H1 (cell line): ENCODE data around the gene MIPOL1. TPM values are rescaled to one million over a fixed set of nuclear protein-coding genes. Genes with fewer than 3 reads are reported as not detected.

Experiments
- CTCF ChIA-PET: fragments of 300-600 bp; sonication (Branson Sonifier 250); formaldehyde crosslinking; loops from one replicate; lab custom pipeline; 2021; ENCODE audit not compliant: partially characterized antibody; lab: Charles Lee
- POLR2A ChIA-PET: fragments of 300-600 bp; sonication (Branson Sonifier 250); formaldehyde crosslinking; loops from one replicate; lab custom pipeline; 2021; ENCODE audit warnings: inconsistent platforms; ENCODE audit not compliant: partially characterized antibody; lab: Charles Lee
- DNase-seq, 2 experiments: peaks; one replicate each; pipeline versions ENCODE4 v3.0.0 to v3.0.0-alpha.2; 2010 to 2022; ENCODE audit warnings: low spot score in 2 of 2, low read depth in 1 of 2, mixed read lengths in 1 of 2
- FAIRE-seq: peaks from 2 replicates; lab custom pipeline; 2011; peaks lifted over from hg19 to GRCh38; lab: Jason Lieb, UNC
- H2AFZ ChIP-seq: 2 replicates; pipeline ENCODE4 v1.8.1; 2012; ENCODE audit warnings: low read length, inconsistent platforms
- H2AK5ac ChIP-seq: 2 replicates; pipeline ENCODE4 v1.6.1; 2013; ENCODE audit warnings: low read depth, low read length
- H2BK120ac ChIP-seq: replicated peaks from 2 replicates; pipeline ENCODE3; 2013; ENCODE audit warnings: low read depth, low read length, inconsistent platforms
- H2BK12ac ChIP-seq: 2 replicates; pipeline ENCODE4 v1.6.1; 2013; ENCODE audit warnings: low read depth, low read length
- H2BK15ac ChIP-seq: 2 replicates; pipeline ENCODE4 v1.6.1; 2013; ENCODE audit warnings: low read length
- H2BK20ac ChIP-seq: 2 replicates; pipeline ENCODE4 v1.6.1; 2013; ENCODE audit warnings: low read length
- H2BK5ac ChIP-seq: 2 replicates; pipeline ENCODE4 v1.6.1; 2013; ENCODE audit warnings: low read depth, low read length
- H3K14ac ChIP-seq: 2 replicates; pipeline ENCODE4 v1.6.1; 2013; ENCODE audit warnings: inconsistent platforms; ENCODE audit not compliant: insufficient read length
- H3K18ac ChIP-seq: 2 replicates; pipeline ENCODE4 v1.6.1; 2013; ENCODE audit warnings: low read length; ENCODE audit errors: extremely low read depth
- H3K23ac ChIP-seq: 2 replicates; pipeline ENCODE4 v1.6.1; 2013; ENCODE audit warnings: inconsistent platforms; ENCODE audit not compliant: insufficient read length
- H3K23me2 ChIP-seq: 2 replicates; pipeline ENCODE4 v1.6.1; 2013; ENCODE audit warnings: low read depth, low read length
- H3K27ac ChIP-seq: 2 replicates; pipeline ENCODE4 v1.6.1; 2011; ENCODE audit warnings: low read depth, low read length, inconsistent platforms
- H3K27me3 ChIP-seq, 4 experiments: replicated peaks in 1 of 4; 1 replicate in 1 of 4; 2 replicates in 3 of 4; pipeline versions ENCODE4 v1.6.1 to v1.8.1; 2011 to 2013; ENCODE audit warnings: low read length in 3 of 4, mild to moderate bottlenecking in 3 of 4, inconsistent platforms in 2 of 4, mixed read lengths in 2 of 4, moderate library complexity in 1 of 4; ENCODE audit not compliant: control insufficient read depth in 3 of 4, insufficient read depth in 3 of 4; ENCODE audit errors: extremely low read depth in 1 of 4
- H3K36me3 ChIP-seq, 4 experiments: 2 replicates each; pipeline versions ENCODE4 v1.6.1 to v1.8.1; 2011 to 2013; ENCODE audit warnings: mild to moderate bottlenecking in 4 of 4, low read length in 3 of 4, moderate library complexity in 2 of 4, control low read depth in 1 of 4, inconsistent platforms in 1 of 4; ENCODE audit not compliant: insufficient read depth in 4 of 4, control insufficient read depth in 2 of 4
- H3K4ac ChIP-seq: replicated peaks from 2 replicates; pipeline ENCODE3; 2013; ENCODE audit warnings: low read length, low read depth, mixed read lengths, inconsistent platforms; ENCODE audit not compliant: insufficient read length
- H3K4me1 ChIP-seq, 4 experiments: replicated peaks in 1 of 4; 1 replicate in 1 of 4; 2 replicates in 3 of 4; pipeline versions ENCODE4 v1.6.1 to v1.8.1; 2011 to 2013; ENCODE audit warnings: low read length in 3 of 4, inconsistent platforms in 2 of 4, mixed read lengths in 1 of 4; ENCODE audit not compliant: insufficient read depth in 4 of 4, control insufficient read depth in 3 of 4
- H3K4me2 ChIP-seq, 2 experiments: 2 replicates each; pipeline versions ENCODE4 v1.6.1 to v1.8.1; 2011 to 2013; ENCODE audit warnings: low read depth in 2 of 2, low read length in 2 of 2, control low read depth in 1 of 2, inconsistent platforms in 1 of 2, mild to moderate bottlenecking in 1 of 2; ENCODE audit not compliant: insufficient read depth in 1 of 2
- H3K4me3 ChIP-seq, 4 experiments: fragments of 200-600, 300-600 bp in 1 of 4; sonication (generic), shearing (Covaris generic), sonication (Bioruptor Twin) in 1 of 4; 2 replicates each; pipeline versions ENCODE4 v1.5.1 to v1.8.1; 2011 to 2016; ENCODE audit warnings: low read length in 4 of 4, low read depth in 3 of 4, control low read depth in 2 of 4, inconsistent platforms in 2 of 4, mild to moderate bottlenecking in 2 of 4, mixed read lengths in 1 of 4, moderate library complexity in 1 of 4; ENCODE audit not compliant: insufficient read depth in 2 of 4; ENCODE audit errors: extremely low read depth in 1 of 4
- H3K56ac ChIP-seq: replicated peaks from 2 replicates; pipeline ENCODE3; 2013; ENCODE audit warnings: low read depth, mild to moderate bottlenecking, mixed read lengths, low read length, inconsistent platforms; ENCODE audit not compliant: insufficient read length
- H3K79me1 ChIP-seq: 2 replicates; pipeline ENCODE4 v1.6.1; 2013; ENCODE audit warnings: low read depth, low read length, control low read depth
- H3K79me2 ChIP-seq, 2 experiments: 2 replicates each; pipeline versions ENCODE4 v1.6.1 to v1.8.1; 2012 to 2013; ENCODE audit warnings: low read length in 2 of 2, mild to moderate bottlenecking in 2 of 2, inconsistent platforms in 1 of 2; ENCODE audit not compliant: insufficient read depth in 2 of 2, control insufficient read depth in 1 of 2
- H3K9ac ChIP-seq, 4 experiments: replicated peaks in 1 of 4; 1 replicate in 1 of 4; 2 replicates in 3 of 4; pipeline versions ENCODE4 v1.6.1 to v1.8.1; 2011 to 2013; ENCODE audit warnings: low read depth in 3 of 4, low read length in 3 of 4, control low read depth in 2 of 4, mild to moderate bottlenecking in 2 of 4, moderate library complexity in 2 of 4, inconsistent platforms in 1 of 4; ENCODE audit errors: extremely low read depth in 1 of 4
- H3K9me3 ChIP-seq, 2 experiments: 2 replicates each; pipeline versions ENCODE4 v1.6.1 to v1.8.1; 2012 to 2013; ENCODE audit warnings: mild to moderate bottlenecking in 2 of 2, moderate library complexity in 2 of 2, control low read depth in 1 of 2, inconsistent platforms in 1 of 2, low read depth in 1 of 2, low read length in 1 of 2, mixed read lengths in 1 of 2; ENCODE audit not compliant: insufficient read depth in 2 of 2
- H4K20me1 ChIP-seq, 2 experiments: replicated peaks in 1 of 2; 2 replicates each; pipeline versions ENCODE3 to v1.8.1; 2011 to 2013; ENCODE audit warnings: inconsistent platforms in 2 of 2, low read length in 2 of 2, mild to moderate bottlenecking in 1 of 2; ENCODE audit not compliant: insufficient read depth in 2 of 2, control insufficient read depth in 1 of 2
- H4K5ac ChIP-seq: 2 replicates; pipeline ENCODE4 v1.6.1; 2013; ENCODE audit warnings: low read length, low read depth, mixed read lengths, inconsistent platforms; ENCODE audit not compliant: insufficient read length
- H4K8ac ChIP-seq: 2 replicates; pipeline ENCODE4 v1.8.0; 2013; ENCODE audit warnings: mild to moderate bottlenecking, moderate library complexity, low read length, inconsistent platforms; ENCODE audit not compliant: insufficient read depth; ENCODE audit errors: extremely low read depth
- H4K91ac ChIP-seq: replicated peaks from 2 replicates; pipeline ENCODE3; 2013; ENCODE audit warnings: low read length, mixed read lengths, inconsistent platforms; ENCODE audit not compliant: insufficient read length
- CHD2 ChIP-seq: IDR thresholded peaks from 2 replicates; pipeline ENCODE4 v1.6.1; 2012; ENCODE audit warnings: low read length, improper control_type of control experiment
- HDAC2 ChIP-seq, 2 experiments: fragments of 300-600 bp in 1 of 2; sonication (generic) in 1 of 2; IDR thresholded peaks; 2 replicates each; pipeline ENCODE4 v1.6.1; 2011 to 2012; ENCODE audit warnings: low read depth in 2 of 2, low read length in 2 of 2, mild to moderate bottlenecking in 2 of 2, moderate library complexity in 2 of 2, borderline replicate concordance in 1 of 2, inconsistent platforms in 1 of 2
- MAFK ChIP-seq: IDR thresholded peaks from 2 replicates; pipeline ENCODE4 v1.6.1; 2012; ENCODE audit warnings: low read depth, mild to moderate bottlenecking, improper control_type of control experiment, low read length
- NRF1 ChIP-seq: IDR thresholded peaks from 2 replicates; pipeline ENCODE4 v1.6.1; 2011; ENCODE audit warnings: mild to moderate bottlenecking, low read depth, low read length, improper control_type of control experiment
- TAF1 ChIP-seq: IDR thresholded peaks from 2 replicates; pipeline ENCODE4 v1.6.1; 2011; ENCODE audit warnings: mild to moderate bottlenecking, low read depth, low read length
- YY1 ChIP-seq: IDR thresholded peaks from 2 replicates; pipeline ENCODE4 v1.6.1; 2011; ENCODE audit warnings: low read depth, mild to moderate bottlenecking, low read length
- WGBS, 2 experiments: shearing (Covaris generic) in 1 of 2; methylation state at CpG; one replicate each; pipeline versions ENCODE4 v1.1.6 to v1.1.7; 2013 to 2015; ENCODE audit warnings: low lambda C conversion rate in 2 of 2, mixed read lengths in 2 of 2, inconsistent platforms in 1 of 2, low coverage in 1 of 2, missing lambda C conversion rate in 1 of 2; ENCODE audit not compliant: insufficient replicate concordance in 2 of 2, insufficient coverage in 1 of 2, insufficient read length in 1 of 2; ENCODE audit errors: extremely low coverage in 1 of 2, missing lambda C conversion rate in 1 of 2; 5-methylcytosine and 5-hydroxymethylcytosine counted together
- polyA plus RNA-seq, 7 experiments: library from polyadenylated mRNA; depleted of rRNA in 3 of 7; stranded (reverse) in 5 of 7; unstranded in 2 of 7; fragments of >200 nt in 5 of 7; fragments of 200-250 nt in 2 of 7; gene quantifications; 1 replicate in 5 of 7; 2 replicates in 1 of 7; 4 replicates in 1 of 7; pipeline versions ENCODE4 v1.2.1 to v1.2.3, GENCODE V29; 2011 to 2013; ENCODE audit warnings: missing spikeins in 2 of 7, mixed read lengths in 2 of 7
- total RNA-seq: library from RNA; stranded (reverse); fragmentation: NEBNext Ultra II Directional; extraction: Animal tissue kit (Norgen Biotek cat#: 25700); gene quantifications from 2 replicates; pipeline ENCODE4 v1.2.1, GENCODE V29; 2021

MIPOL1 gene
- total and polyA plus RNA-seq, 2 of the 8 experiments (the other 6 are each of a cell fraction or from before 2014, with no cell fraction given), result 2.8 to 23.9 TPM

GRCh38 chr14:37551119-37551518 lies 353.4 kb downstream of the MIPOL1 start:
- H3K79me1 ChIP-seq, result no peaks in the 10 kb centered on the region
- no peaks in the 10 kb centered on the region for H3K23me2 ChIP-seq
- H4K91ac ChIP-seq, result no peak overlapping the region
- no peak overlapping the region for H3K4me3 ChIP-seq
- POLR2A ChIA-PET, result no interaction called here
- peaks cover 0 to 9% of the 10 kb centered on the region in 2 experiments; a peak in 1 of 4 replicates for H3K9me3 ChIP-seq
- H3K4me2 ChIP-seq, result no peak overlapping the region
- H3K18ac ChIP-seq, result no peak overlapping the region
- no peaks in the 10 kb centered on the region for H3K36me3 ChIP-seq
- no peak overlapping the region for H3K14ac ChIP-seq
- H3K79me2 ChIP-seq, result no peaks in the 10 kb centered on the region
- DNase-seq (no peak), FAIRE-seq (no peak)
- CTCF ChIA-PET, result no interaction called here
- no peak overlapping the region for H2BK120ac ChIP-seq
- H3K9ac ChIP-seq, result no peak overlapping the region
- no peak overlapping the region for H4K8ac ChIP-seq
- H3K23ac ChIP-seq, result no peak overlapping the region
- no peak for TF ChIP-seq NRF1
- TF ChIP-seq CHD2, result no peak
- no peak for TF ChIP-seq MAFK
- no peak for TF ChIP-seq TAF1
- no peak for TF ChIP-seq YY1
- no peak for TF ChIP-seq HDAC2 (IDR thresholded peaks at IDR 0.05; ENCODE audit: borderline replicate concordance in 1 of 2, low read depth in 2 of 2, low read length in 2 of 2)
- H2BK12ac ChIP-seq, result no peak overlapping the region
- no peak overlapping the region for H2BK20ac ChIP-seq
- no peak overlapping the region for H2BK15ac ChIP-seq
- H3K56ac ChIP-seq, result no peak overlapping the region
- H3K4me1 ChIP-seq, result no peaks in the 10 kb centered on the region
- H3K4ac ChIP-seq, result no peak overlapping the region
- H4K5ac ChIP-seq, result no peak overlapping the region
- H2AK5ac ChIP-seq, result no peak overlapping the region
- H3K27me3 ChIP-seq, result no peaks in the 10 kb centered on the region
- no peak overlapping the region for H3K27ac ChIP-seq
- H2BK5ac ChIP-seq, result no peak overlapping the region
- no peaks in the 10 kb centered on the region for H4K20me1 ChIP-seq
- WGBS, 2 experiments, result 88% methylated on average over 1 of the region's 1 CpG; no CpG with 5 or more reads in 1 of the 2 experiments
- no peak overlapping the region for H2AFZ ChIP-seq
